Panc1 (cell line): ENCODE results near the gene PKP1. TPM values are rescaled to one million over a fixed set of nuclear protein-coding genes. Genes with fewer than 3 reads are reported as not detected.

ENCODE experiments used
- ATAC-seq: fragments of 200-7000 bp; cut with Tn5 transposase; 2 replicates; pipeline ENCODE4 v1.9.1; 2020; ENCODE audit warnings: mild to moderate bottlenecking, moderate library complexity
- BruUV-seq: library from RNA; stranded (reverse); fragments of 400-500 nt; replicated peaks from 2 replicates; lab custom pipeline; 2021; lab: Mats Ljungman, UMichigan
- CTCF ChIA-PET: fragments of 300-600 bp; sonication (Branson Sonifier 250); formaldehyde crosslinking; loops from one replicate; lab custom pipeline; 2022; ENCODE audit warnings: antibody characterized with exemption; lab: Charles Lee
- POLR2A ChIA-PET: fragments of 300-600 bp; sonication (Branson Sonifier 250); formaldehyde crosslinking; loops from one replicate; lab custom pipeline; 2022; ENCODE audit warnings: antibody characterized with exemption; lab: Charles Lee
- DNase-seq: peaks from one replicate; pipeline ENCODE4 v3.0.0-alpha.2; 2010; ENCODE audit warnings: low read depth, low spot score
- H3K27ac ChIP-seq: 2 replicates; pipeline ENCODE4 v1.5.1; 2011; ENCODE audit warnings: mild to moderate bottlenecking, low read length, inconsistent platforms
- H3K27me3 ChIP-seq: fragments of 200-500 bp; sonication (Bioruptor generic); 2 replicates; pipeline ENCODE4 v1.6.0; 2014; ENCODE audit warnings: low read length, inconsistent platforms; ENCODE audit not compliant: control insufficient read depth, insufficient read depth
- H3K36me3 ChIP-seq: fragments of 200-500 bp; sonication (Bioruptor generic); 2 replicates; pipeline ENCODE4 v1.5.1; 2014; ENCODE audit warnings: inconsistent platforms, mild to moderate bottlenecking, low read length, moderate library complexity; ENCODE audit not compliant: control insufficient read depth, insufficient read depth
- H3K4me1 ChIP-seq: 2 replicates; pipeline ENCODE4 v1.5.1; 2011; ENCODE audit warnings: inconsistent platforms, mild to moderate bottlenecking, low read length, moderate library complexity; ENCODE audit not compliant: control insufficient read depth, insufficient read depth
- H3K4me3 ChIP-seq, 2 experiments: 2 replicates each; pipeline ENCODE4 v1.5.1; 2011 to 2012; ENCODE audit warnings: low read depth in 2 of 2, low read length in 2 of 2, mild to moderate bottlenecking in 2 of 2, inconsistent platforms in 1 of 2, moderate library complexity in 1 of 2
- H3K9me3 ChIP-seq: fragments of 200-500 bp; sonication (Bioruptor generic); 2 replicates; pipeline ENCODE4 v1.5.1; 2014; ENCODE audit warnings: low read depth, mild to moderate bottlenecking, inconsistent platforms, low read length, moderate library complexity; ENCODE audit not compliant: control insufficient read depth, insufficient read depth
- POLR2AphosphoS5 ChIP-seq: IDR thresholded peaks from 2 replicates; pipeline ENCODE4 v1.6.1; 2012; ENCODE audit warnings: mild to moderate bottlenecking, low read depth, low read length, moderate library complexity
- REST ChIP-seq, 2 experiments: IDR thresholded peaks; 2 replicates each; pipeline ENCODE4 v1.6.1; 2011 to 2012; ENCODE audit warnings: low read depth in 2 of 2, control low read depth in 1 of 2, low read length in 1 of 2, mild to moderate bottlenecking in 1 of 2, moderate library complexity in 1 of 2; ENCODE audit not compliant: insufficient read depth in 1 of 2
- SIN3A ChIP-seq: IDR thresholded peaks from 2 replicates; pipeline ENCODE4 v1.6.1; 2012; ENCODE audit warnings: low read depth, mild to moderate bottlenecking, low read length, moderate library complexity, borderline replicate concordance; ENCODE audit not compliant: insufficient read depth
- TCF7L2 ChIP-seq: IDR thresholded peaks from 2 replicates; pipeline ENCODE4 v1.6.1; 2011; ENCODE audit warnings: mild to moderate bottlenecking, low read depth, low read length, inconsistent platforms
- in situ Hi-C: cut with HindIII; loops from 2 replicates; pipeline ENCODE4 v1.10.0; 2016; ENCODE audit warnings: low sequenced_read_pairs, low pct_unique_long_range_greater_than_20kb
- intact Hi-C: fragments of 100-400 bp; cut with micrococcal nuclease; formaldehyde crosslinking; loops from one replicate; pipeline ENCODE4 v1.10.0; 2022; ENCODE audit not compliant: unreplicated experiment
- total RNA-seq: library from RNA; stranded (reverse); gene quantifications from one replicate; pipeline ENCODE4 v1.2.1, GENCODE V29; 2021; ENCODE audit not compliant: unreplicated experiment
- TF ChIP-seq, protein P1 (sequence below): fragments of 450-650 bp; IDR thresholded peaks from 2 replicates; pipeline ENCODE4 v1.5.1; 2017; ENCODE audit warnings: mild to moderate bottlenecking

Gene PKP1
- total RNA-seq, 1 experiment from 2014 or later: 0.44 TPM

DNA sequence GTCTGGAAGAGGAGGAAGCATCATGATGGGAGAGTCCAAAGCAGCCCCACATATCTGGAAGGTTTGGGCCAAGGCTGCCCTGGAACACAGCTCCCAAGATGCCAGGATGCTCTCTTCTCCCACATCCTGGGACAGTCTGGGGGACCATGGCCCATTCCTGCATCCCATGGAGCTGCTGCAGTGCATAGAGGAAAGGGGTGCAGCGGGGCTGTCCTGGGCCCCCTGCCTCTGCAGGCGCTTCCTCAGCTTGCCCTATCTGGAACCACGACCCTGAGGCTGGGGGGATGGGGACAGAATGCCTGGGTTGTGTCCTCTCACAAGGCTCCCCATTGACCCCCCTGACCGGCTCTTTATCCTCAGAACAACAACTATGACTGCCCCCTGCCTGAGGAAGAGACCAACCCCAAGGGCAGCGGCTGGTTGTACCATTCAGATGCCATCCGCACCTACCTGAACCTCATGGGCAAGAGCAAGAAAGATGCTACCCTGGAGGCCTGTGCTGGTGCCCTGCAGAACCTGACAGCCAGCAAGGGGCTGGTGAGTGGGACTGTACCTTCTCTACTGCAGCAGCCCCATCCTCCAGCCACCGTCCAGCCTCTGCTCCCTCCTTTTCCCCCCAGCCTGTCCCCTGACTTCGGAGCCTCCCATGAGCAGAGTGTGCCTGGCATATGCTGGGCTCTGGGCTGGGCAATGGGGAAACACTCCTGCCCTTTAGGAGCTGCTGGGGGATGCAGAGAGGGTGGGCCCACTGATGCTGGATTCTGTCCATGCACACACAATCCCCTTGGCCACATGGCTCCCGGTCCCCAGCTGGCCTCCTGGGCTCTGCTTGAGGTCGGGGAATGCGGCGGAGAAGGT, 39.6 kb downstream of the PKP1 start:
- ChIA-PET CTCF (no interaction called here), POLR2A (no interaction called here)
- H3K4me1 ChIP-seq: no peaks in the 10 kb centered on the region
- no peaks in the 10 kb centered on the region for H3K9me3 ChIP-seq
- no peak for DNase-seq
- BruUV-seq: no TSS peak
- intact Hi-C loops: no loop called here
- H3K27ac ChIP-seq: no peak overlapping the region
- in situ Hi-C loops: no loop called here
- no peaks in the 10 kb centered on the region for H3K36me3 ChIP-seq
- no peak for ATAC-seq
- 0 out of 2 replicates have a peak, but pooled peaks cover 2% of the 10 kb centered on the region for H3K27me3 ChIP-seq
- no peak for TF ChIP-seq TCF7L2
- TF ChIP-seq REST (IDR thresholded peaks at IDR 0.05; ENCODE audit: insufficient read depth in 1 of 2, low read depth in 2 of 2, low read length in 1 of 2): no peak
- TF ChIP-seq SIN3A: no peak
- TF ChIP-seq POLR2AphosphoS5: no peak
- TF ChIP-seq, protein P1, sequence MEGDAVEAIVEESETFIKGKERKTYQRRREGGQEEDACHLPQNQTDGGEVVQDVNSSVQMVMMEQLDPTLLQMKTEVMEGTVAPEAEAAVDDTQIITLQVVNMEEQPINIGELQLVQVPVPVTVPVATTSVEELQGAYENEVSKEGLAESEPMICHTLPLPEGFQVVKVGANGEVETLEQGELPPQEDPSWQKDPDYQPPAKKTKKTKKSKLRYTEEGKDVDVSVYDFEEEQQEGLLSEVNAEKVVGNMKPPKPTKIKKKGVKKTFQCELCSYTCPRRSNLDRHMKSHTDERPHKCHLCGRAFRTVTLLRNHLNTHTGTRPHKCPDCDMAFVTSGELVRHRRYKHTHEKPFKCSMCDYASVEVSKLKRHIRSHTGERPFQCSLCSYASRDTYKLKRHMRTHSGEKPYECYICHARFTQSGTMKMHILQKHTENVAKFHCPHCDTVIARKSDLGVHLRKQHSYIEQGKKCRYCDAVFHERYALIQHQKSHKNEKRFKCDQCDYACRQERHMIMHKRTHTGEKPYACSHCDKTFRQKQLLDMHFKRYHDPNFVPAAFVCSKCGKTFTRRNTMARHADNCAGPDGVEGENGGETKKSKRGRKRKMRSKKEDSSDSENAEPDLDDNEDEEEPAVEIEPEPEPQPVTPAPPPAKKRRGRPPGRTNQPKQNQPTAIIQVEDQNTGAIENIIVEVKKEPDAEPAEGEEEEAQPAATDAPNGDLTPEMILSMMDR: no peak
- no peak overlapping the region for H3K4me3 ChIP-seq

DNA sequence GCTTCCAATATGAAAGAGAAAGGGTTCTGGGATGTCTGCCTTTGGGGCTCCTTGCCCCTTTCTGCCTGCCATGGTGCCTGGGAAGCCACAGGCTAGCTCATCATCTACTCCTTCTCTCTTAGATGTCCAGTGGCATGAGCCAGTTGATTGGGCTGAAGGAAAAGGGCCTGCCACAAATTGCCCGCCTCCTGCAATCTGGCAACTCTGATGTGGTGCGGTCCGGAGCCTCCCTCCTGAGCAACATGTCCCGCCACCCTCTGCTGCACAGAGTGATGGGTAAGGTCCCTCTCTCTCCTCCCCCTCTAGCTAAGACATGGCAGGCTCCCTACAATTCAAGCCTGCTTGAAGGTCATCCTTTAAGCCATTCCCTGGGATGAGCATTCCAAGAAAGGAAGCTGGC, 41.0 kb downstream of the PKP1 start:
- Histone ChIP-seq H3K36me3 (no peaks in the 10 kb centered on the region), H3K27ac (no peak overlapping the region), H3K27me3 (0 out of 2 replicates have a peak, but pooled peaks cover 2% of the 10 kb centered on the region), H3K9me3 (no peaks in the 10 kb centered on the region), H3K4me1 (no peaks in the 10 kb centered on the region), H3K4me3 (no peak overlapping the region)
- POLR2A ChIA-PET: no interaction called here
- CTCF ChIA-PET: no interaction called here
- no peak for TF ChIP-seq TCF7L2
- no peak for TF ChIP-seq POLR2AphosphoS5
- TF ChIP-seq, protein P1: no peak
- no peak for TF ChIP-seq SIN3A
- TF ChIP-seq REST (IDR thresholded peaks at IDR 0.05; ENCODE audit: insufficient read depth in 1 of 2, low read depth in 2 of 2, low read length in 1 of 2): no peak
- in situ Hi-C loops: no loop called here
- no peak for DNase-seq
- intact Hi-C loops: no loop called here
- ATAC-seq: no peak
- no TSS peak for BruUV-seq
